Chondrocyte (in vitro differentiated cells): Measurements from ENCODE around the gene CXXC5. TPM values are rescaled to one million over a fixed set of nuclear protein-coding genes. Genes with fewer than 3 reads are reported as not detected.
A peak's percentile ranks its signal among the peaks of the same experiment; 100 is the strongest.
"Not testable (repeated sequence)": the region's sequence is repeated elsewhere in the genome, so short reads cannot be mapped to it uniquely, and the experiment has no call there.

Source experiments
- DNase-seq: peaks from one replicate; pipeline ENCODE4 v3.0.0; 2021; ENCODE audit warnings: mixed read lengths, low spot score
- H3K27ac Mint-ChIP-seq: one replicate; pipeline ENCODE4 v1.8.0; 2021; ENCODE audit warnings: mild to moderate bottlenecking, moderate library complexity, mixed read lengths; ENCODE audit not compliant: unreplicated experiment
- H3K27me3 Mint-ChIP-seq: 2 replicates; pipeline ENCODE4 v1.8.0; 2021; ENCODE audit warnings: low read depth, mixed read lengths
- H3K36me3 Mint-ChIP-seq: 2 replicates; pipeline ENCODE4 v1.8.0; 2021; ENCODE audit warnings: low read depth, mixed read lengths
- H3K4me1 Mint-ChIP-seq: 2 replicates; pipeline ENCODE4 v1.8.0; 2021; ENCODE audit warnings: low read depth, mild to moderate bottlenecking, mixed read lengths
- H3K4me3 Mint-ChIP-seq: one replicate; pipeline ENCODE4 v1.8.0; 2021; ENCODE audit warnings: mild to moderate bottlenecking, moderate library complexity, mixed read lengths; ENCODE audit not compliant: unreplicated experiment
- H3K9me3 Mint-ChIP-seq: 2 replicates; pipeline ENCODE4 v1.8.0; 2021; ENCODE audit warnings: low read depth, mixed read lengths
- long read RNA-seq: library from polyadenylated mRNA; stranded (forward); transcript quantifications from one replicate; pipeline ENCODE4 v2.0.0, GENCODE V29; 2021
- total RNA-seq: library from RNA; stranded (reverse); gene quantifications from 3 replicates; pipeline ENCODE4 v1.2.1, GENCODE V29; 2021
- TF ChIP-seq, protein P1 (sequence below): fragments of 200-600 bp; sonication (generic); IDR thresholded peaks from 2 replicates; pipeline ENCODE4 v1.5.0; 2021; ENCODE audit warnings: antibody characterized with exemption, mild to moderate bottlenecking, moderate library complexity

CXXC5 gene
- total RNA-seq, result 144 to 193 TPM (median 145 TPM) in 3 replicates
- long read RNA-seq, transcript CXXC5-206 (2 exons, 777 nt), result minor isoform, 6 of 913 reads
- long read RNA-seq, transcript CXXC5-201 (3 exons, 2,658 nt), result major isoform, 687 of 913 reads
- long read RNA-seq, transcript CXXC5-211 (3 exons, 1,892 nt), result minor isoform, 114 of 913 reads
- long read RNA-seq, partial matches to known transcripts, result 20 of 913 reads
- long read RNA-seq, other reads (novel, unspliced or antisense), result 86 of 913 reads

DNA sequence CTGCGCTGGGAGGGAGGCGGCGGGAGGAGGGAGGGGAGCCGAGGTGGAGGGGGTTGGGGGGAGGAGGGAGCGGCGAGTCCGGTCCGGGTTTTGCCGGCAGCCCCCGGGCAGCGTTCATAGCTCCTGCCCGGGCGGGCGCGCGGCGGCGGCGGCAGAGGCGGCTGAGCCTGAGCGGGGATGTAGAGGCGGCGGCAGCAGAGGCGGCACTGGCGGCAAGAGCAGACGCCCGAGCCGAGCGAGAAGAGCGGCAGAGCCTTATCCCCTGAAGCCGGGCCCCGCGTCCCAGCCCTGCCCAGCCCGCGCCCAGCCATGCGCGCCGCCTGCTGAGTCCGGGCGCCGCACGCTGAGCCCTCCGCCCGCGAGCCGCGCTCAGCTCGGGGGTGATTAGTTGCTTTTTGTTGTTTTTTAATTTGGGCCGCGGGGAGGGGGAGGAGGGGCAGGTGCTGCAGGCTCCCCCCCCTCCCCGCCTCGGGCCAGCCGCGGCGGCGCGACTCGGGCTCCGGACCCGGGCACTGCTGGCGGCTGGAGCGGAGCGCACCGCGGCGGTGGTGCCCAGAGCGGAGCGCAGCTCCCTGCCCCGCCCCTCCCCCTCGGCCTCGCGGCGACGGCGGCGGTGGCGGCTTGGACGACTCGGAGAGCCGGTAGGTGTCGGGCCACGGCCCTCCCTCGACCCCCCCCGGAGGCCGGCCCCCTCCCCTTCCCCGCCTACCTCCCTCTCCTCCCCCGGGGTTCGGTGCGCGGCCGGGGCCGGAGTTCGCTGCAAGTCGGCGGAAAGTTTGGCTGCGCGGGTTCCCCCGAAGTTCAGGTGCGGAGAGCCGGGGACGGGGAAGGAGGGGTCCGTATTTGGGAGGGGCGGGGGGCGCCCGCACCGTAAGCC lies at the start of gene CXXC5:
CXXC5 (plus strand) TSS at position 145 of the 877 bp plus-strand sequence. CDS start 32,175 bp downstream, outside the sequence.
- H3K36me3 Mint-ChIP-seq, result peaks cover 5% of the 10 kb centered on the region
- peak; percentile 96 for DNase-seq
- H3K4me3 Mint-ChIP-seq, result peak within 1 kb of the TSS; percentile 99
- TF ChIP-seq, protein P1, sequence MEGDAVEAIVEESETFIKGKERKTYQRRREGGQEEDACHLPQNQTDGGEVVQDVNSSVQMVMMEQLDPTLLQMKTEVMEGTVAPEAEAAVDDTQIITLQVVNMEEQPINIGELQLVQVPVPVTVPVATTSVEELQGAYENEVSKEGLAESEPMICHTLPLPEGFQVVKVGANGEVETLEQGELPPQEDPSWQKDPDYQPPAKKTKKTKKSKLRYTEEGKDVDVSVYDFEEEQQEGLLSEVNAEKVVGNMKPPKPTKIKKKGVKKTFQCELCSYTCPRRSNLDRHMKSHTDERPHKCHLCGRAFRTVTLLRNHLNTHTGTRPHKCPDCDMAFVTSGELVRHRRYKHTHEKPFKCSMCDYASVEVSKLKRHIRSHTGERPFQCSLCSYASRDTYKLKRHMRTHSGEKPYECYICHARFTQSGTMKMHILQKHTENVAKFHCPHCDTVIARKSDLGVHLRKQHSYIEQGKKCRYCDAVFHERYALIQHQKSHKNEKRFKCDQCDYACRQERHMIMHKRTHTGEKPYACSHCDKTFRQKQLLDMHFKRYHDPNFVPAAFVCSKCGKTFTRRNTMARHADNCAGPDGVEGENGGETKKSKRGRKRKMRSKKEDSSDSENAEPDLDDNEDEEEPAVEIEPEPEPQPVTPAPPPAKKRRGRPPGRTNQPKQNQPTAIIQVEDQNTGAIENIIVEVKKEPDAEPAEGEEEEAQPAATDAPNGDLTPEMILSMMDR, result peak; percentile 12
- H3K4me1 Mint-ChIP-seq, result peaks cover 36% of the 10 kb centered on the region
- no peaks in the 10 kb centered on the region for H3K27me3 Mint-ChIP-seq
- peak within 1 kb of the TSS; percentile 41 for H3K27ac Mint-ChIP-seq
- no peaks in the 10 kb centered on the region for H3K9me3 Mint-ChIP-seq

DNA sequence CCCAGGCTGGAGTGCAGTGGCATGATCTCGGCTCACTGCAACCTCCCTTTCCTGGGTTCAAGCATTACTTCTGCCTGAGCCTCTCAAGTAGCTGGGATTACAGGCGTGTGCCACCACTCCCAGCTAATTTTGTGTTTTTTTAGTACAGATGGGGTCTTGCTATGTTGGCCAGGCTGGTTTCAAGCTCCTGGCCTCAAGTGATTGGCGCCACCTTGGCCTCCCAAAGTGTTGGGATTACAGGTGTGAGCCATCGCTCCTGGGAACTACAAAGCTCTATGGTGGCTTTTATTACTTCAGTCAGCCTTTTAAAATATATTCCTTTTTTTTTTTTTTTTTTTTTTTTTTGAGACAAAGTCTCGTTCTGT lies 49.6 kb upstream of the CXXC5 start:
- not testable (repeated sequence) for H3K4me3 Mint-ChIP-seq, H3K27me3 Mint-ChIP-seq, H3K36me3 Mint-ChIP-seq, H3K27ac Mint-ChIP-seq, DNase-seq, H3K9me3 Mint-ChIP-seq
- peaks cover 34% of the 10 kb centered on the region for H3K4me1 Mint-ChIP-seq

DNA sequence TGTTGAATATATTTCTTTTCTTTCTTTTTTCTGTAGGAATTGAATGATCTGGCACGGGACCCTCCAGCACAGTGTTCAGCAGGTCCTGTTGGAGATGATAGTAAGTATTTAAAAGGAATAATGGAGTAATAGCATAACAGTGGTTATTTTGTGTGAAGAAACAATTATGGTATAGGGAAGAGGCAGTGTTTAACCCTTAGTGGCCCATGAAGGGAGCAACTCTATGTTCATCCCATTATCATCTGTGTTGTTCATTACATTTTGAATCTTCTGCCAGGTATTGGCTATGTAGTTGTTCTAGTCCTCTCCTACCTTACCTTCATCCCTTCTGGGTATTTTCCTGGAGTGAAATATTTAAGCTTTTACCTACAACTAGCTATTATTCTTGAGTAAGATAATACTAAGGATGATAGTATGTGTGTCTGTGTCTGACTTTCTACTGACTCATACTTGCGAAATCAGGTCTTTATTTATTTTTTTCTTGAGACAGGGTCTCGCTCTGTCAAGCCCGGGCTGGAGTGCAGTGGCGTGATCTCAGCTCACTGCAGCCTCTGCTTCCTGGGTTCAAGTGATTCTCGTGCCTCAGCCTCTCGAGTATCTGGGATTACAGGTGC lies 47.7 kb upstream of the CXXC5 start:
- peak overlapping the region; percentile 54 for H3K27ac Mint-ChIP-seq

DNA sequence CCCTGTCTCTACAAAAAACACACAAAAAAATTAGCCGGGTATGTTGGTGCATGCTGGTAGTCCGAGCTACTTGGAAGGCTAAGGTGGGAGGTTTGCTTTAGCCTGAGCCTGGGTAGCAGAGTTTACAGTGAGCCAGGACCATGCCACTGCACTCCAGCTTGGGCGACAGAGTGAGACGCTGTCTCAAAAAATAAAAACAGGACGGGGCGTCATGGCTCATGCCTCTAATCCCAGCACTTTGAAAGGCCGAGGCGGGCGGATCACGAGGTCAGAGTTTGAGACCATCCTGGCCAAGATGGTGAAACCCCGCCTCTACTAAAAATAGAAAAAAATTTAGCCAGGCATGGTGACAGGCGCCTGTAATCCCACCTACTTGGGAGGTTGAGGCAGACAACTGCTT lies 46.7 kb upstream of the CXXC5 start:
- Mint-ChIP-seq H3K36me3 (peaks cover 9% of the 10 kb centered on the region), H3K4me3 (no peak overlapping the region)

More for the DNA sequence above, 47.7 kb upstream of the CXXC5 start:
- TF ChIP-seq, protein P1, result no peak
- no peak for DNase-seq
- Mint-ChIP-seq H3K36me3 (peaks cover 7% of the 10 kb centered on the region), H3K4me1 (peaks cover 17% of the 10 kb centered on the region), H3K27me3 (no peaks in the 10 kb centered on the region), H3K9me3 (no peaks in the 10 kb centered on the region), H3K4me3 (no peak overlapping the region)

DNA sequence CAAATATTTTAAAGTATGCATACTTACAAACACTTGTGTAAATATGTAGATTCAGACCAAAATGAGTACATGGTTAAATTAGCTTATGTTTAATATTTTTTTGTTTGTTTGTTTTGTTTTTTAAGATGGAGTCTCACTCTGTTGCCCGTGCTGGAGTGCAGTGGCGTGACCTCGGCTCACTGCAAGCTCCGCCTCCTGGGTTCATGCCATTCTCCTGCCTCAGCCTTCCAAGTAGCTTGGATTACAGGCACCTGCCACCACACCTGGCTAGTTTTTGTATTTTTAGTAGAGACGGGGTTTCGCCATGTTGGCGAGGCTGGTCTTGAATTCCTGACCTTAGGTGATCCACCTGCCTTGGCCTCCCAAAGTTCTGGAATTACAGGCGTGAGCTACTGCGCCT lies 46.2 kb upstream of the CXXC5 start:
- H3K27me3 Mint-ChIP-seq, H3K27ac Mint-ChIP-seq, DNase-seq, H3K9me3 Mint-ChIP-seq, H3K4me3 Mint-ChIP-seq, H3K36me3 Mint-ChIP-seq: not testable (repeated sequence)
- peaks cover 17% of the 10 kb centered on the region for H3K4me1 Mint-ChIP-seq

More for the DNA sequence above, 46.7 kb upstream of the CXXC5 start:
- Mint-ChIP-seq H3K27ac (no peak overlapping the region), H3K27me3 (no peaks in the 10 kb centered on the region), H3K9me3 (no peaks in the 10 kb centered on the region), H3K4me1 (peaks cover 17% of the 10 kb centered on the region)
- TF ChIP-seq, protein P1, result no peak
- no peak for DNase-seq

DNA sequence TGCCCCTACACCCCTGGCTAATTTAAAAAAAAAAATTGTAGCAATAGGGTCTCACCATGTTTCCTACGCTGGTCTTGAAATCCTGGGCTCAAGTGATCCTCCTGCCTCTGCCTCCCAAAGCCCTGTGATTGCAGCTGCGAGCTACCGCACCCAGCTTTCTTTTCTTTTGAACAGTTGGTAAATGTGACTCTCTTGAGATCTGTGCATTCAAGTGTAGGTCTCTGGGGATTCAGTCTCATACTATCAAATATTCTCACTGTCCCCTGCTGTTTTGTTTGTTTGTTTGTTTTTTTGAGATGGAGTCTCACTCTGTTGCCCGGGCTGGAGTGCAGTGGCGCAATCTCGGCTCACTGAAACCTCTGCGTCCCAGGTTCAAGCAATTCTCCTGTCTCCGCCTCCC lies 42.3 kb upstream of the CXXC5 start:
- peaks cover 8% of the 10 kb centered on the region for H3K4me1 Mint-ChIP-seq
- H3K27ac Mint-ChIP-seq, result no peak overlapping the region
- H3K36me3 Mint-ChIP-seq, result peaks cover 9% of the 10 kb centered on the region
- no peaks in the 10 kb centered on the region for H3K9me3 Mint-ChIP-seq
- H3K4me3 Mint-ChIP-seq, result no peak overlapping the region
- TF ChIP-seq, protein P1, result no peak
- H3K27me3 Mint-ChIP-seq, result no peaks in the 10 kb centered on the region
- DNase-seq, result no peak
